Erythroblast (primary cell): ENCODE measurements around the gene CFAP68.

Experiments
- DNase-seq, 2 experiments: peaks; one replicate each; lab custom pipeline; 2025; lab: John Stamatoyannopoulos, UW
- GATA1 ChIP-seq: IDR thresholded peaks from 2 replicates; pipeline ENCODE4 v1.6.1; 2011; ENCODE audit warnings: low read depth, mild to moderate bottlenecking, control low read depth, low read length, moderate library complexity
- POLR2A ChIP-seq: IDR thresholded peaks from 2 replicates; pipeline ENCODE4 v1.6.1; 2011; ENCODE audit warnings: mild to moderate bottlenecking, low read length

The CFAP68 gene

DNA sequence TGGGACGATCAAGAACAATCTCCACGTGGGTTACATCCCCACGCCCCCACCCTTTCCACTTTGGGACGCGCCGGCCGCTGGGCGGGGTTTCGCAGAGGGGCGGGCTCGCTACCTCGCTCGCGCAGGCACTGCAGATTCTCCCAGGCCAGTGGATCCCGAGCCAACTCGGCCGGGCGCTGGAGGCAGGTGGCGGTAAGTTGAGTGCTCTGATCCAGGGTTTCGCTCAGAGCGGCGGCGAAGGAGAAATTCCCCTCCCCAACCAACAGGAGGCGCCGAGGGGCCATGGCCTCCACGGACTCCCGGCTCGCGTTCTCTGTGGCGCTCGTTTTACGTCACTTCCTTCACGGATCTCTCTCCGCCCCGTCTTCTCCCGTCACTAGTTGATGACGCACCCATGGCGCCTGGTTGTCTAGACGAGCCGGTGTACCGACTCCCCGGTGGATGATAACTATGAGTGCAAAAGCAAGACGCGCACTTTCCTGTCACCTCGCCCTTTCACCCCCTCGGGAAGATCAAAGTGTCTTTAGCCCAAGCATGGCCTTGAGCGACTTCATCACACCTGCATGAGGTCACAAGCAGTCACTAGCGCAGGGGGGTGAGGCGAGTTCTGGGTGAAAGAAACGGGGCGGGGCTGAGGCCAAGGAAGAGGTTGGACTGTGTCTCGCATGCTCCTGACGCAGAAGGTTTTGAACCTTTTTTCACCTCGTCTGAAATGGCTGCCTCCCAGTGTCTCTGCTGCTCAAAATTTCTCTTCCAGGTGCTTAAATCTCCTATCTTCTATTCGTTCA is at the start of gene CFAP68, which contains the start of gene FDXACB1:
Gene CFAP68, plus strand, starts transcription at position 693 of the 788 bp plus-strand sequence. Its CDS starts 20 bp downstream, at position 713.
Gene FDXACB1, minus strand, starts transcription at position 317 of the 788 bp plus-strand sequence. Its CDS starts 33 bp downstream, at position 284.
- DNase-seq, result peak; percentile 98 to 99
- TF ChIP-seq GATA1, result no peak
- peak; percentile 89 for TF ChIP-seq POLR2A

- no peak for TF ChIP-seq POLR2A
- no peak for TF ChIP-seq GATA1
- peak in 1 of 2 experiments; percentile 7 for DNase-seq
Observed at GRCh38 chr11:111833524-111833923, 45.8 kb upstream of the CFAP68 start.

GRCh38 chr11:111834432-111835163 is 44.7 kb upstream of the CFAP68 start:
- TF ChIP-seq POLR2A, result no peak
- TF ChIP-seq GATA1, result no peak
- no peak for DNase-seq

DNA sequence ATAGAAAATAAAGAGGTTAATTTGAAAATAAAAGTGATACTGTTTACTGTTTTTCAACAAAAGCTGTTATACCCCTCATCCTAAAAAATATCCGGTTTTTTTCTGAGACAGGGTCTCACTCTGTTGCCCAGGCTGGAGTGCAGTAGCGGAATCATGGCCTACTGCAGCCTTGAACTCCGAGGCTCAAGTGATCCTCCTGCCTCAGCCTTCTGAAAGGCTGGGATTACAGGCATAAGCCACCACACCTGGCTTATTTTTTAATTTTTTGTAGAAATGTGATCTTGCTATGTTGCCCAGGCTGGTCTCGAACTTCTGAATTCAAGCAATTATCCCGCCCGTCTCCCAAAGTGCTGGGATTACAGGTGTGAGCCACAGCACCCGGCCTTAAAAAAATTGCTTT is 43.7 kb upstream of the CFAP68 start:
- no peak for TF ChIP-seq GATA1
- no peak for TF ChIP-seq POLR2A
- no peak for DNase-seq

DNA sequence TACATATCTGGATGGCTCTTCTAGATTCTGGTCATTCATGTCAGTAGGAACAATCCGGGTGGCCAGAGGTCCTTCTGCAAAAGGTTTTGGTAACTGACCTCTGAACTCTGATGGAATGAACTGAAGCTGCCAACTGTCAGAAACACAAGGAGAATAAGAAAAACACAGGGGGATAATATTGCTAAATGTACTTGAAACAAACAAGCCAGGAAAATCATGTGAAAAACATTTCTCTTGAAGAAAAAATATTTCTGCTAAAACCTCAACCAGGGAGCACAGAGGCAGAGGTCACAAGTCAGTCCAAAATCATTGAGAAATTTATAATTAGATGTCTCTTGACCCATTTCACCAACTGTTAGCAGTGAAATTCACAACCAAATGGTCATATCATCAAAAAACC is 43.2 kb upstream of the CFAP68 start:
- TF ChIP-seq POLR2A (no peak), GATA1 (no peak)

GRCh38 chr11:111836721-111837120 is 42.6 kb upstream of the CFAP68 start:
- no peak for DNase-seq
- TF ChIP-seq GATA1 (no peak), POLR2A (no peak)

More for the DNA sequence above, 43.2 kb upstream of the CFAP68 start:
- DNase-seq, result no peak

- TF ChIP-seq POLR2A (no peak), GATA1 (no peak)
- no peak for DNase-seq
Observed at GRCh38 chr11:111837366-111837891, 41.9 kb upstream of the CFAP68 start.

DNA sequence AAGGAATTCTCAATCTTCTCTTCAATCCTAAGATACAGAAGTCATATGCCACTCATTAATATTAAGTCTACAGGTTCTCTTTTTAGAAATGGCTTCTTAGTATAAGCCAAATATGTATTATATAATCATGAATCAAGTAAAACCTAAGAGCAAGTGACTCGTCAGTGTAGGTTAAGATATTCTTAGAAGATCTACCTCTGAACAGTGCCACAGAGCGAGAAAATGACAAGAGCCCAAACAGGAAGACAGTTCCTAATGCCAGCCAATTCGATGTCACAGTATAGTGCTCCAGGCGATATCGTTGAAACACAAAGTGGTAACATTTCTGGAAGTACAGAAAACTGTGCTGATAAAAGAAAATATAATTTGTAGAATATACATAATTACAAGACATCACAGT is 41.3 kb upstream of the CFAP68 start:
- TF ChIP-seq POLR2A, result no peak
- no peak for TF ChIP-seq GATA1
- no peak for DNase-seq

GRCh38 chr11:111840143-111840542 is 39.2 kb upstream of the CFAP68 start:
- no peak for DNase-seq
- TF ChIP-seq GATA1, result no peak
- TF ChIP-seq POLR2A, result no peak

DNA sequence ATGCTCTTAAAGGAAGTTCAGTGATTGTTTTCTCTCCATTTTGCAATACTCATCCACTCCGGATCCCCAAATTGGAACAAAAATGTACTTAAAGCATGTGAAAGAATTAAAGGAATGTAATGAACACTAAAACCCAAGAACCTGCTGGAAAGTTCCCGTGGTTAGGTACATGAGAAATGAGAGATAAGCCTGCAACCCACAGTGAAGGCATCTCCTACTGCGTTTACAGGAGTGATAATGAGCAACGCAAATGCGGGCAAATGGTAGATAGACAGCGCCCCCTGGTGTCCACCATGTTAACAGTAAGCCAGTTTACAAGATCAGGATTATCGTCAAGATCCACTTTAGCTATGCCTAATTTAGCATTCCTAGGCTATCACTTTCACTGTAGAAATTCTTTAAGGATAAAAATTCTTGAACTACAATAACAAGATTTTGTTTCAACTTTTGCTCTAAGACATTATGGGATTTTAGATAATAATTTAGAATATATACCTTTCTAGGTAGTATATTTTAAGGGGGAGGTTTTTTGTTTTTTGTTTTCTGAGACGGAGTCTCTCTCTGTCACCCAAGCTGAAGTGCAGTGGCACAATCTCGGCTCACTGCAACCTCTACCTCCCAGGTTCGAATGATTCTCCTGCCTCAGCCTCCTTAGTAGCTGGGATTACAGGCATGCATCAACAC is 37.8 kb upstream of the CFAP68 start:
- DNase-seq, result peak; percentile 89 to 94
- TF ChIP-seq GATA1 (no peak), POLR2A (no peak)

DNA sequence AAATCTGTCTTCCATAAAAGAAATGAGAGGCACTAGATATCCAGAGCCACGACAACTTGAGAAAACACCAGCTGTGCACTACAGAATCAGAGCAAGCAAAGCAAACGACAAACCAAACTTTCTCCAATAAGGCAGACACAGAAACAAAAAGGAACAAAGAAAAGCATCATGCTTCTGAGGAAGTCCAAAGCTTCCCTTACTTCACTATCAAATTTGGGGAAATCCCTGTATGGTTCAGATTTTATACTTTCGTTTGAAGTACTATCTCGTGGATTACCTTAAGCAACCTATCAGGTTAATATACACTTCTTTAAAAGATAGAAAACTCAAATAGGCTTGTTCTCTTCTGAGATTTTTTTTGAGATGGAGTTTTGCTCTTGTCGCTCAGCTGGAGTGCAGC is 35.7 kb upstream of the CFAP68 start:
- DNase-seq, result no peak
- TF ChIP-seq POLR2A (no peak), GATA1 (no peak)

DNA sequence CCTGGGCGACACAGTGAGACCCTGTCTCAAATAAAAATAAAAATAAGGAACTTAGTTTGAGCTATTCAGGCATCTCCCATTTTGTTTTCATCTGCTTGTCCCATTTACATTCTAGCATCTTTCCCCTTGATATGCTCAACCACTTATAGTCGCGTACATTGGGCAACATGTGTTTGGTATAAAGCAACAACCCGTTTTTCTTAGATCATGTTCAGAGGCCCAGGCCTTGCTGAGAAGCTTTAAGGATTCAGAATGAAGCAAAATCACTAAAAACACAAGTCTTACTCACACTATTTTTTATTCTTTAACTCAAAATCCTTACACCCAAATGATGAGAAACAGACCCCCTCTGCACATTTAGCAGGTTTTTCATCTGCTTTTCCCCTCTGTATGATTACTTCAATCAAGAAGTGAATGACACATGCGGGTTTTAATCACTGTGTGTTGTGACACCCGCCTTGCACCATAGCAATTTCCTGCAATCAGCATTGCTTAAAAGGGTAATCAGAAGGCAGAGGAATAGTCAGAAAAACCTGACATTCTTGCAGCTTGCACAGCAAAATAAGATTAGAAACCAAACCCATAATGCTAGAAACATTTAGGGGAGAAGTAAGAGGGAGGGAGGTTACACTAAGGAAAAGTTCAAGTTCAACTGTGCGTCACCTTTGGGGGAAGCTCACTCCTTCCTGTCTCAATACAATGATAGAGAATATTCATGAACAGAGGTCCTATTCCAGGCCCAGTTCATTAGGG is 33.9 kb upstream of the CFAP68 start:
- TF ChIP-seq GATA1 (no peak), POLR2A (no peak)
- peak in 1 of 2 experiments; percentile 4 for DNase-seq

- TF ChIP-seq GATA1 (no peak), POLR2A (no peak)
- DNase-seq, result no peak
Observed at GRCh38 chr11:111846063-111846462, 33.3 kb upstream of the CFAP68 start.
